Skeletal muscle cell (primary cell): ENCODE results near the gene NR1H3.

Experiments used
- DNase-seq: peaks from one replicate; pipeline ENCODE4 v3.0.0-alpha.2; 2010; ENCODE audit warnings: low read depth
- H3K4me3 ChIP-seq: 2 replicates; pipeline ENCODE4 v1.5.1; 2011; ENCODE audit warnings: low read depth, mild to moderate bottlenecking, control low read depth, low read length, moderate library complexity

Gene NR1H3

GRCh38 chr11:47242596-47243192 is 15.1 kb upstream of the NR1H3 start:
- no peak for DNase-seq
- no peak overlapping the region for H3K4me3 ChIP-seq

- no peak overlapping the region for H3K4me3 ChIP-seq
- no peak for DNase-seq
These were observed 14.3 kb upstream of the NR1H3 start for GRCh38 chr11:47243454-47243853.

DNA sequence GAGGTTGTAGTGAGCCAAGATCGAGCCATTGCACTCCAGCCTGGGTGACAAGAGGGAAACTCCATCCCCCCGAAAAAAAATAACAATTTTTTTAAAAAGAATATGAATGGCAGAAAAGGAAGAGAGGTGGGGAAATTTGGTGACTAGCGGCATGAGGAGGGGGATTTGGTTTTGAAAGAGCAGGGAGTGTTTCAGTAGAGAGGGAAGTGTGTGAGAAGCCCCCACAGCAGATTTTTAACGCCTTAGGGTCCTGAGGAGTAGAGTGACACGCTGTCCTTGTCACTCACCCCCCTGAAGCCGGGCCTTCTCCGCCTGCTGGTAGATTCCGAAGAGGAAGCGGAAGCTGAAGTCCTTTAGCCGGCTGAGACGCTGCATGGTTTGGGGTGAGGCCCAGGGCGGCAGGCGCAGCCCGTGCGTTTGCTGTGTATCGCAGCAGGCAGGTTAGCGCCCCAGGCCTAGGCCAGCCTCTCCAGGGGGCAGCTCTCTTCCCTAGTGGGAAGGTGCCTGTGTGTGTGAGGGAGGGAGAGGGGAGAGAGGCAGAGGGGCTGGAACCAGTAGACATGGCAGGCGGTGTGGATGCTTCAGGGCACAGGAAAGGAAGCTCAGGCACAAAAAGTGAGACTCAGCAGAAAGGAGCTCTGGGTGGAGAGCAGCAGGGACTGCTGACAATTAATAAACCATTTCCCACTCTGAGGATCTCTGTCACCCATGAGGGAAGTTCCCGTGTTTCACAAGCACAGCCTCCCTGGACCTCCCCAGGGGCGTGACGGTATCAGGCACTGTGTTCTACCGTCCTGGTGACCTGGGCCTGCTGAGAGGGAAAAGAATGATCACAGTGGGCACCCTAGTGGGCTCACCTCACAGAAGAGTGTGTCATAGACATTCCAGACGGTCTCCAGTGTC is 13.1 kb upstream of the NR1H3 start:
- no peak overlapping the region for H3K4me3 ChIP-seq
- DNase-seq = no peak

GRCh38 chr11:47245611-47246357 is 12.0 kb upstream of the NR1H3 start:
- DNase-seq = no peak
- no peak overlapping the region for H3K4me3 ChIP-seq

DNA sequence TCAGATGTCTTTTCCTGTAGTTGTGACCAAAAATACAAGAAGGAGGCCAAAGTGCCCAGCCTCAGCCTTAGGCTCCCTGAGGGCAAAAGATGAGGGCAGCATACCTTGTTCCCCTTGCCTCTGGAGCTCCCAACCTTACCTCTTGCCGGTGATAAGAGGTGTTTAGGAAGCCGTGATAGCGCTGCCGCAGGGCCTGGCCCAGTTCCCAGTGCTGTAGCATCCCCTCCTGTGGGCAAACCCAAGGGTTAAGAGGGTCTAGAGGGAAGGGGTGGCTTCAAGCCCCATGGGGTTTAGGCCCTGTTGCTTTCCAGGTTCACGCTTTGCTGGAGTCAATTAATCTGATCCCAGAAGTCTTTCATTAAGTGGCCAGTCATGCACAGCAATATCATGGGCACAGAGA is 10.3 kb upstream of the NR1H3 start:
- DNase-seq = no peak
- no peak overlapping the region for H3K4me3 ChIP-seq

DNA sequence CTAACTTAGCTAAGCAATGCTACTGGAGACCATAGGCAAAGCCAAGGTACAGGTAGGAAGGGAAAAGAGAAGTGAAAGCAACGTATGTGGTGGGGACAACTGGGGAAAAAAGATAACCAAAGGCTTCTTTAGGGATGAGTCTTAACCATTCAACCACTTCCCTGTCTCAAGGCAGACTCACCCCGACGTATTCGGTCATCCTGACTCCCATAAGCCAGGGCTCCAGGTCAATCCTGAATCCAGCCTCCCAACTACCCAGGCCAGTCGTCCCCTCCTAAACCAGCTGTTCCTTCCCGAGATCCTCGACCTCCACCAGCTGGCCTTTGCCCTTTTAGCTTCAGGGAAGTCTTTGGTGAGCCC is 9.5 kb upstream of the NR1H3 start:
- H3K4me3 ChIP-seq = peak overlapping the region; percentile 88
- no peak for DNase-seq

DNA sequence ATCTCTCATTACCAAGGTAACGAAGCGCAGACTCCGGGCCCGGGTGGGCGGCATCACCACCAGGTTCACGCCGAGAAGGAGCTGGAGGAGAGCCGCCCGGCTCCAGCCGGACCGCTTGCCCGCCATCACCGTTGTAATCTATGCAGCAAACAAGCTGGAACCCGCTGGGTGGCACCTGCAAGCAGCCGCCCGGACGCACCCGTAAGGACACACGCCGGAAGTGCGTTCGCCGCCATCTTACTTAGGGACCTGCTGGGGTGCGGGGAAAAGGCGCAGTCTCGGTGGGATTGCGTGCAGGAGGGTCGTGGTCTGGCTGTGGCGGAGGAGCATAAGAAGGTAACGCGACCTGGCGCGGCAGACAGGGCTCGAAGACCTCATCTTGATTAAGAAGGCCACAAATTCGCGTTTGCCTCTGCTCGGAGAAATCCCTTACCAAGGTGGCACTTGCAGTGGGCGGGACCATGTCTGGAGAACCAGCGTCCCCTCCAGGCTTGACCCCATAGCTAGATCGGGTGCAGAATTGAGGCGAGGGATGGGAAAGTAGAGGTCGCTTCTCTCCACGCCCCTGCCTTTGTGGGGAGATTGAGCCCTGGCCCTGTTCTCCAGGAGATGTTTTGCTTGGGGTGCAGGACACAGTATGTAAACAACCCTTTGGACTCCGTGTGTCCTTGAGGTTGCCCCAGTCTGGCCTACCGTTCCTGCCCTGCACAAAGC is 9.0 kb upstream of the NR1H3 start, which contains the start of gene ACP2:
ACP2 (minus strand) TSS at position 151 of the 714 bp plus-strand sequence; CDS start at position 126, 25 bp downstream.
- H3K4me3 ChIP-seq = peak within 1 kb of the TSS; percentile 88
- peak; percentile 57 for DNase-seq

DNA sequence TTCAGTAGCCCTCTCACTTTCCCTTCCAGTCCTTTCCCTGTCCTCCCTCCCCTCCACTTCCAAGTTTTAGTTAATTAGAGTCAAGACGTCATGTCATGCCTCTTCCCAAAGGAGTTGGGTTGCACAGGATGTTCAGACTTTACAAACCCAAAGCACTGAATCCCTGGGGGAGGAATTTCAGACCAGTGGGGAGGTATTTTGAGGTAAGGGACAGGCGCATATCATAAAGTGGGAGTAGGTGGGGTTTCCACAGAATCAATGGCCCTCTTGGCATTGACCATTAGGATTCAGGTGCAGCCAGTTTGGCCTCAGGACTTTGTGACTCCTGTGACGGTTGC is 8.4 kb upstream of the NR1H3 start:
- peak overlapping the region; percentile 88 for H3K4me3 ChIP-seq
- no peak for DNase-seq

- DNase-seq = no peak
- H3K4me3 ChIP-seq = no peak overlapping the region
These were observed 6.0 kb upstream of the NR1H3 start for GRCh38 chr11:47251751-47252150.

- DNase-seq = no peak
- no peak overlapping the region for H3K4me3 ChIP-seq
These were observed 4.1 kb upstream of the NR1H3 start for GRCh38 chr11:47253660-47254059.

- H3K4me3 ChIP-seq = no peak overlapping the region
- no peak for DNase-seq
These were observed 3.4 kb upstream of the NR1H3 start for GRCh38 chr11:47254386-47254785.

- no peak overlapping the region for H3K4me3 ChIP-seq
- DNase-seq = no peak
These were observed 1.4 kb upstream of the NR1H3 start for GRCh38 chr11:47256374-47256773.

- H3K4me3 ChIP-seq = no peak overlapping the region
These were observed 649 bp upstream of the NR1H3 start for GRCh38 chr11:47257177-47257516.

GRCh38 chr11:47258317-47258902 is 614 bp downstream of the NR1H3 start:
- H3K4me3 ChIP-seq = peak overlapping the region; percentile 33
- no peak for DNase-seq

More at GRCh38 chr11:47257177-47257516, 649 bp upstream of the NR1H3 start:
- no peak for DNase-seq

DNA sequence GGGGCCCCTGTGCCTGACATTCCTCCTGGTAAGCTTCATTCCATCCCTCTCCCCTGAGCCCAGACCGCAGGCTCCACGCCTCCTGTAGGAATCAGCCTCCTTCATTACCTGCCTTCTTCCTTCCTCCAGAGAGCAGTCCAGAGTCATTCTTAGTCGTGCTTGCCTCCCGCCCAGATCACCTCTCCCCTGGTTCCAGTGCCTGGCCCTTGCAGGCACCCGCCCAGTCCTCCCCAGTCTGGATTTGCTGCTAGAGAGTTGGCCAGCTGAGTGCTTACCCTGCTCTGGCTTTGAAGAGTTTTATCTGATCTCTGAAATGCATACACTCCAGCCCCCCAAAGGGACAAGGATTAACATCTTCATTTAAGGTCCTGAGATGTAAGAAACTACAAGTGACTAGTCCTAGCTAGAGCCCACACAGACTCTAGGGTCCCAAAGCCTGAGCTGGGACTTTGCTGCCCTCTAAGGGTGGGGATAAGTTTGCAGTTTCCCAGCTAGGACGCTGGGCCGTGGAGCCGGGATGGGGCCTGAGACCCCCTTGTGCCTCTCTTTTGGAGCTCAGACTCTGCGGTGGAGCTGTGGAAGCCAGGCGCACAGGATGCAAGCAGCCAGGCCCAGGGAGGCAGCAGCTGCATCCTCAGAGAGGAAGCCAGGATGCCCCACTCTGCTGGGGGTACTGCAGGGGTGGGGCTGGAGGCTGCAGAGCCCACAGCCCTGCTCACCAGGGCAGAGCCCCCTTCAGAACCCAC is 1.6 kb downstream of the NR1H3 start:
- H3K4me3 ChIP-seq = no peak overlapping the region
- DNase-seq = no peak

DNA sequence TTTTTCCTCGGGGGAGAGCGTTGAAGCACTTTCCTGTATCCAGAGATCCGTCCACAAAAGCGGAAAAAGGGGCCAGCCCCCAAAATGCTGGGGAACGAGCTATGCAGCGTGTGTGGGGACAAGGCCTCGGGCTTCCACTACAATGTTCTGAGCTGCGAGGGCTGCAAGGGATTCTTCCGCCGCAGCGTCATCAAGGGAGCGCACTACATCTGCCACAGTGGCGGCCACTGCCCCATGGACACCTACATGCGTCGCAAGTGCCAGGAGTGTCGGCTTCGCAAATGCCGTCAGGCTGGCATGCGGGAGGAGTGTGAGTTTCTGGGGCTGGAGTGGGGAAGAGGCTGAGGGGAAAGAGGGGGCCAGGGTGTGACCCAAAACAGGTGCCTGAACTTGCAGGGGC is 2.6 kb downstream of the NR1H3 start:
- no peak for DNase-seq
- H3K4me3 ChIP-seq = no peak overlapping the region

GRCh38 chr11:47261291-47261800 is 3.5 kb downstream of the NR1H3 start:
- DNase-seq = no peak
- no peak overlapping the region for H3K4me3 ChIP-seq

- no peak for DNase-seq
- no peak overlapping the region for H3K4me3 ChIP-seq
These were observed 6.3 kb downstream of the NR1H3 start for GRCh38 chr11:47264119-47264518.

DNA sequence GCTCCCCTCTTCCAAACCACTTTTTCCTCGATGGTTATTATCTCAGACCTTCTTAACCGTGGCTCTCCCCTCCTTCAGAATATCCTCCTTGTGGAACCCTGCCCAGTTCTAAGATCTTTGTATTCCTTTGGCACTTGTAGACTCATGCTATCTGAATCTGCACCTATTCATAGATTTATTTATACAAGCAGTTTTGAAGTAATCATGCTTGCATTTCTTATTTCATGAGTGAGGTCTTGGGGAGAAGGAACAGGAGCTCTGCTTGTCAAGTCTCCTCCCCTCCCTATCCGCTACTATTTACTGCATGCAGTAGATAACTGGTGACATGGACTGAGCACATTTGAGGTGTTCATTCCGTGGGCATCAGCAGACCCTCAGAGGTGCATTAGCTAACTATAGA is 6.7 kb downstream of the NR1H3 start:
- H3K4me3 ChIP-seq = no peak overlapping the region
- no peak for DNase-seq
